GM18858 (cell line): ENCODE results near the gene KSR1.
"Not testable (repeated sequence)": the region's sequence is repeated elsewhere in the genome, so short reads cannot be mapped to it uniquely, and the experiment has no call there.

Experiments used
- ATAC-seq: cut with Tn5 transposase; IDR thresholded peaks from one replicate; pipeline ENCODE4 v1.9.1; 2021; ENCODE audit not compliant: unreplicated experiment

Gene KSR1

GRCh38 chr17:27425991-27426390 lies 30.3 kb upstream of the KSR1 start:
- no peak for ATAC-seq

DNA sequence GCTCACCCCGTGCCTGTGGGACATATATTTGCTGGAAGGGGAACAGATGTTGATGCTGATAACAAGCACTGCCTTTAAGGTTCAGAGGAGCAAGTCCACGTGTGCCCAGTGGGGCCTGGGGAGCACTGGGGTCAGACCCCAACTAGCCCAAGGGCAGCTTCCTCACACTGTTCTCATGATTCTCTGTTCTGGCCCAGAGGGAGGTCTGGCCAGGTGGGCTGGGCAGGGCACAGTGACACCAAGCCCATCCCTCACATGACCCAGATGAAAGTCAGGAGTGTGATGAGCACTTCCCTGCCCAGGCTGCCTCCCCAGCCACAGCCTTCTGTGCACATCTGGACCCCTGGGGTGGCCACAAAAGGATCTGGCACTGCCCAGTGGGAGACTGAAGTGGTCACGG lies 29.8 kb upstream of the KSR1 start:
- ATAC-seq = not testable (repeated sequence)

DNA sequence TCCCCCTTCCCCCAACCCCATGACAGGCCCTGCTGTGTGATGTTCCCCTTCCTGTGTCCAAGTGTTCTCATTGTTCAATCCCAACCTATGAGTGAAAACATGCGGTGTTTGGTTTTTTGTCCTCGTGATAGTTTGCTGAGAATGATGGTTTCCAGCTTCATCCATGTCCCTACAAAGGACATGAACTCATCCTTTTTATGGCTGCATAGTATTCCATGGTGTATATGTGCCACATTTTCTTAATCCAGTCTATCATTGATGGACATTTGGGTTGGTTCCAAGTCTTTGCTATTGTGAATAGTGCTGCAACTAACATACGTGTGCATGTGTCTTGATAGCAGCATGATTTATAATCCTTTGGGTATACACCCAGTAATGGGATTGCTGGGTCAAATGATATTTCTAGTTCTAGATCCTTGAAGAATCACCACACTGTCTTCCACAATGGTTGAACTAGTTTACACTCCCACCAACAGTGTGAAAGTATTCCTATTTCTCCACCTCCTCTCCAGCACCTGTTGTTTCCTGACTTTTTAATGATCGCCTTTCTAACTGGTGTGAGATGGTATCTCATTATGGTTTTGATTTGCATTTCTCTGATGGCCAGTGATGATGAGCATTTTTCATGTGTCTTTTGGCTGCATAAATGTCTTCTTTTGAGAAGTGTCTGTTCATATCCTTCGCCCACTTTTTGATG lies 28.9 kb upstream of the KSR1 start:
- not testable (repeated sequence) for ATAC-seq

DNA sequence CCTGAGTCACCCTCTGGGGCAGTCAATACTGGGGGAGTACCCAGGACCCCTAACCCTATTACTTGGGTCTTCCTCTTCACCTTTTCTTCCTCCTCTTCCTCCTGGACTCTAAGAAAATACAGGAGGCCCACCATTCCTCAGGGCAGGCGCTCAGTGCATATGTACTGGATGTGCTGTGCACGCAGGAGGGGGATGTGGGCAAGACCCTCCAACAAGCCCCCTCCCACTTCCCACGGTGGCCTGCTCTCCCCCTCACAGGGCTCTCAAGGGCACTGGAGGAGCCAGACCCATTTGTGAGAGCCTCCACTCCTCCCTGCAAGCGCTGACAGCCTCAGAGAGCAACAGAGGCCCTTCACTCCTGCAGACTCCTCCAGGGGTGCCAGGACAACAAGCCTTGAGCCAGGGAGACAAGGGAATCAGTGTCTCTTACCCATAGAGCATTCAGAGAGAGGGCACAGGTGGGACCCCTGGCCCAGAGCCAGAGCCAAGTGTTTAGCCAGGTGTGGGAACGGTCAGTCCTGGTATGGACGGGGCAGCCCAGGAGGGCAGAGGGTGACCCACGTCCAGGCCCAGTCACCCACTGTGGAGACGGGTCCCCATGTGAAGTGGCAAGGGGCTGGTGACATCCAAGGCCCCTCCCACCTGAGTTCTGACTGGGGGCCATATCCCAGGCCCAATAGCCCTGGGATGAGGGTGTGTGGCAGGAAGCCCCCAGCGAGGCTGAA lies 27.3 kb upstream of the KSR1 start:
- no peak for ATAC-seq

DNA sequence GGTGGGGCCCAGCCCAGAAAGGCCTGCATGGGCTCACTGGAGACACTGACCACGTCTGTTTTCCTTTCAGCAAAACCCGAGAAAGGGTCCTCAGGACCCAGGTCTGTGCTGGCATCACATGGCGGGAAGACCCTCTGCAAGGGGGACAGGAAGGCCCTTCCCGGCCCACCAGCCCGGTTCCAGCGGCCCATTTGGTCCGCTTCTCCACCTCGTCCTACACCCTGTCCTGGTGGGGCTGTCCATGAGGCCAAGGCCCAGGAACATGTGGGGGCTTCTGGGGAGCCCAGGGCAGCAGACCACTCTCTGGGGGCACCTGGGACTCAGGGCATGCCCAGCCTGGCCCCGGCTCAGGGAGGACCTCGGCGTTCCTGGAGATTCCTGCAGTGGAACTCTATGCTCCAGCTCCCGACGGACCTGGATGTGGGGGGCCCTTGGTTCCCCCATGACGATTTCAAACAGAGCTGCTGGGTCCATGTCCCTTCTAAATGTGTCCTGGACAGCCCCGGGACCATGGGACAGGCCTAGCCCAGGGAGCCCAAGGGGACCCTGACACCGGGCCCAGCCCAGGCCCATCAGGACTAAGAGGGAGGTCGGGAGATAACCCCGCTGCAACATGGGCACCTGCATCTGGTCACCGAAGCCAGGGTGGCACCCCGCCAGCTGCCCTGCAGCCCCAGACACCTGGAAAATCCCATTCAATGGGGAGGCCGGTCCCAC lies 26.4 kb upstream of the KSR1 start:
- no peak for ATAC-seq

DNA sequence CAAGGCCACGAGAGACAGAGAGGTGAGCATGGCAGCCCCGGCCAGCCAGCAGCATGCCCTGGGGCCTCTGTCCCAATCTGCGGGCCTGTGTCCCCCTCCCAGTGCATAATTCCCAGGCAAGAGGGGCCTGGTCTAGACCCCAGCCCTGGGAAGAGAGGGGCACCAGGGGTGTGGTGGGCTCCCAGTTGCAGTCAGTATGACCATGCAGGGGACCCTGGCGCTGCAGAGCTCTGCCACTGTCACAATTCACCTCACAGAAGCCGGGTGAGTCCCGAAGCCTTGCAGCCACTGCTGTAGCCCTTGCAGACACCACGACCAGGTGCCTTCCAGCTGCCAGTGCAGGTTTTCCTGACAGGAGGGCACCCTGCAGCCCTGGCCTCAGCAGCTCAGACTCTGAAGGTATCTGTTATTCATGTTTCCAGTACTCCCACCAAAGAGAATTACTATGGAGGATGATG lies 25.8 kb upstream of the KSR1 start:
- ATAC-seq = no peak

GRCh38 chr17:27430882-27431491 lies 25.3 kb upstream of the KSR1 start:
- no peak for ATAC-seq

DNA sequence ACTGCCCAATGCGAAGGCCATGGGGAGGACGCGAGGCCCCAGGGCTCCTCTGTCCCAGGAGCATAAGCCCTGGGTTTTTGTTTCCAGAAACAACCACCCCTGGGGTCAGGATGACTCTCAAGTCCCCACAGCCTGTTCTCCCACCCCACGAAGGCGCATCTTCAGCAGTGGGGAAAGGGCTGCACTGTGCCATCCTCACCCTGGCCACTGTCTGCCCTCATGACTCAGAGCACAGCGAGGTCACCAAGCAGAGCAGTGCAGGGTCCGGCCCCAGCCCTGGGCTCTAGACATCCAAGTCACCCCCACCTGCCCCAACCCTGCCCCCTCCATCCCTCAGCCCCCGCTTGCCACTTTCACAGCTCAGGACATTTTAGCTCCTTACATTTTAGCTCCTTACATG lies 22.7 kb upstream of the KSR1 start:
- ATAC-seq = no peak

- ATAC-seq = not testable (repeated sequence)
These were observed 20.7 kb upstream of the KSR1 start for GRCh38 chr17:27435431-27436070.

- no peak for ATAC-seq
These were observed 17.8 kb upstream of the KSR1 start for GRCh38 chr17:27438348-27438998.

DNA sequence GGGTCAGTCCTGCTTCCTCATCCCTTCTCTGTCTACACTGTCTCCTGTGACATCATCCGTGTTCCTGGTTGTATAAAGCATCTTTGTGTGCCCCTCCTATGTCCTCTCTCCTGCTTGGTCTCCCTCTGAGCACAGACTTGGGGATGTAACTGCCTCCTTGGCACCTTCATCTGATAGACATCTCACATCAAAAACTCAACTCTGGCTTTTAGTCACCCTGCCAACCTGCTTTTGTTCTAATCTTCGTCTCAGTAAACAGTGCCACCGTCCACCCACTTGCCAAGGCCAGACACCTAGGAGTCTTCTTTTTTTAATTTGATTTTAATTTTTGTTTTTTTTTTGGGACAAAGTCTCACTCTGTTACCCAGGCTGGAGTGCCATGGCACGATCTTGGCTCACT lies 16.9 kb upstream of the KSR1 start:
- no peak for ATAC-seq

- ATAC-seq = no peak
These were observed 13.5 kb upstream of the KSR1 start for GRCh38 chr17:27442702-27443101.

DNA sequence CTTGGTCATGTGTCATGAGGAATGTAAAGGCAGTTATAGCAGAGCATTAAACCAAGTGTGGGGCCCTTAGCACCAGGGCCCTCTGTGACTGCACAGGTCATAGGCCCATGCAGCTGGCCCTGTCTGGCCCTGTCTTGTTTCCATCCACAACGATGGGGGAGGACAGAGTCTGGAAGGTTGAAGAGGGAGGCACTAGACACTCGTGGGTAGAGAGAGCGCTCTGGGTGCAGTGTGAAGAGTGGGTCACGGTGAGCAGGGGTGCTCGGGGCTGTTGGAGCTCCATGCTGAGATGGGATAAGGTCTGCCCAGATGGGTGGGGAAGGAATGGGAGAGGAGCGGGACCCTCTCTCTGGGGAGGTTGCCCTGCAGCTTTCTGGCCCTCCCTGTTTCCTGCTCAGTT lies 12.8 kb upstream of the KSR1 start:
- ATAC-seq = no peak

DNA sequence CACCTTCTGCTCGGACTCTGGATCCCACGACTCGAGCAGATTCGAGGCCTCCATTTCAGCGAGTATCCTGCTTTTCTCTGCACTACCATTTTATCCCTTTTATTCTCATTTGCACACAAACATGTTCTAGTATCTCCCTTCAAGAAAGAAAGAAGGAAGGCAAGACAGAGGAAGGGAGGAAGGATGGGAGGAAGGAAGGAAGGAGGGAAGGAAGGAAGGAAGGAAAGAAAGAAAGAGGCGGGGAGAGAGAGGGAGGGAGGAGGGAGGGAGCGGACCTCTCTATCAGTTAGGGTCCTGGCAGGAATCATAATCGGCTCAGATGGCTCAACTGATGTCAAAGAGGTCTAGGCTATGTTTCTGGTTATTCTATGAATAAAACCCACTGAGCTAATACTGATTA lies 10.3 kb upstream of the KSR1 start:
- no peak for ATAC-seq

DNA sequence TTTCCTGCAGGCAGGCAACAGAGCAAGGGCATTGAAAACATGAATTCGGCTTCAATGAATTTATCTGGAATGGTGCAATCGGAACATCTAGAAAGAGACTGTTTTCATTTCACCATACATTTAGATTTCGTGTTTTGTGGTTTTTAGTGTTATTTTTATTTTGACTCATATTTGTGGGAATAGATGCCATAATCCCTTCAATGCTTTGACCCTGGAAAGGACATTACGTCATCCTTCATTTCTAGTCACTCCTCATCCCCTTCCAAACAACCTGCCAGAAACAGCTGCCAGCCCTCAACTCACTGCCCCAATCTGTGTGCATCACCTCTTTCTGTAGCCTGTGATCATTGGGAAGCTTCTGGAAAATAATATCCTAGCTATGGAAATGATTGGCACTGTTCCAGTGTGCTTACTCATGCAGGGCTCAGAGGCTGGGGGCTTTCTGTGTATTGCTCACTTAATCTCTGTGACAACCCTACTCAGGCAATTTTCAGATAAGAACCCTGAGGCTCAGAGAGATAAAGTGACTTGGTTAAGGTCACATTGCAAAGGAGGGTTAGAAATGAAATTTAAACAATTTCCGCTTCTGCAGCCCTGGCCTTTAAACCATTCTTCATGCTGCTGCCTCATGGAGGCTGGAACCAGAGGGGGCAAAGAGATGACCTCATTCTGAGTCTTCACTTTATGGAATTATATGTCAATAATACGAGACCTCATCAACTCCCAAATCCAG lies 9.5 kb upstream of the KSR1 start:
- ATAC-seq = no peak

DNA sequence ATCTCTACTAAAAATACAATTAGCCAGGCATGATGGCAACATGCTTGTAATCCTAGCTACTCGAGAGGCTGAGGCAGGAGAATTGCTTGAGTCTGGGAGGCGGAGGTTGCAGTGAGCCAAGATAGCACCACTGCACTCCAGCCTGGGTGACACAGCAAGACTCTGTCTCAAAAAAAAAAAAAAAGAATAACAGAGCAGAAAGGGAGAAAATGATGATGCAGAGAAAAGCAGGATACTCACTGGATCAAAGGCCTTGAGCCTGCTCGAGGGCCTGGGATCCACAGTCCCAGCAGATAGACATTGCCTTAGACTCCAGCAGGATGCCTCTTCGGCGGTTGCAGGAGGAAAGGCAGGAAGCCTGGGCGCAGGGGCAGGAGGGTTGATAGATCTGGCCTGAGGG lies 7.7 kb upstream of the KSR1 start:
- not testable (repeated sequence) for ATAC-seq

DNA sequence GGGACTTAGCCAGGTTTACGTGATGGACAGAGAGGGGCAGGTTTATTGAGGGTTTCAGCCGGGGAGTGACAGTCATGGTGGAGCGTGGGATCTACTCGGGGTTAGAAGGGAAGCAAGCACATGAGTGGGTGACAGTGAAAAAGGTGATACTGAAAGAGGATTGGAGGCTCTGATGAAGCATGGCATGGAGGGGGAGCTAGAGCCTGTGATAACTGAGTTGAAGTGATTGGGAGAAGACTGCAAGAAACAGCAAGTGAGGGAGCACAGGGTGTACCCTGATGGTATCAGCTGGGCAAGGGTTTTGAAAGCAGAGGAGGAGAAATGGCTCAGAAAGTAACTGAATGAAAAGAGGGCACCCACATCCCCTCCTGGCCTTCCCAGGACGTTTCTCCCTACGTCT lies 6.7 kb upstream of the KSR1 start:
- no peak for ATAC-seq

DNA sequence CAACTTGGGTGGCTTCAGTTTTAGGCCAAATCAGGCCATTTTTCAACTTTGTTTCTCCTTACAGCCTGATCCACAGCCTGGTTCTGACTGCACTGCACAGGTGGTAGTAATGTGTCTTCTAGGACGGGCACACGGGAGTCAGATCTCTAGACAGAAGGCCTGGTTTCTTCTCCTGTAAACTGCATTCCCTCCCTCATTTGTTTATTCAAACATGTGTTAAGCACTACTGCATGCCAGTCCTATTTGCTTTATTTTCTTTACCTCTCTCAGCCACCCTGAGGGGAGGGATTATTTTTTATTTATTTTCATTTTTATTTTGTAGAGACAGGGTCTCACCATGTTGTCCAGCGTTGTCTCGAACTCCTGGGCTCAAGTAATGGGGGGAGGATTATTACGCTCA lies 6.3 kb upstream of the KSR1 start:
- ATAC-seq = no peak

GRCh38 chr17:27450416-27450815 lies 5.8 kb upstream of the KSR1 start:
- ATAC-seq = no peak

- ATAC-seq = no peak
These were observed 4.3 kb upstream of the KSR1 start for GRCh38 chr17:27451906-27452305.
